Lower leg skin (tissue), 3 donors: Measurements from ENCODE around the gene SIN3B.

Experiments used
- POLR2A ChIP-seq, 2 donors: fragments of 450-650 bp; IDR thresholded peaks; one replicate each; pipeline ENCODE4 v1.6.1; 2016 to 2017; ENCODE audit warnings: antibody characterized with exemption in 2 of 2, mild to moderate bottlenecking in 1 of 2, moderate library complexity in 1 of 2
- TF ChIP-seq, protein P1 (sequence below), 3 donors: fragments of 450-650 bp; IDR thresholded peaks; one replicate each; pipeline ENCODE4 v1.5.1; 2016; ENCODE audit warnings: antibody characterized with exemption in 3 of 3, mild to moderate bottlenecking in 3 of 3, moderate library complexity in 2 of 3

DNA sequence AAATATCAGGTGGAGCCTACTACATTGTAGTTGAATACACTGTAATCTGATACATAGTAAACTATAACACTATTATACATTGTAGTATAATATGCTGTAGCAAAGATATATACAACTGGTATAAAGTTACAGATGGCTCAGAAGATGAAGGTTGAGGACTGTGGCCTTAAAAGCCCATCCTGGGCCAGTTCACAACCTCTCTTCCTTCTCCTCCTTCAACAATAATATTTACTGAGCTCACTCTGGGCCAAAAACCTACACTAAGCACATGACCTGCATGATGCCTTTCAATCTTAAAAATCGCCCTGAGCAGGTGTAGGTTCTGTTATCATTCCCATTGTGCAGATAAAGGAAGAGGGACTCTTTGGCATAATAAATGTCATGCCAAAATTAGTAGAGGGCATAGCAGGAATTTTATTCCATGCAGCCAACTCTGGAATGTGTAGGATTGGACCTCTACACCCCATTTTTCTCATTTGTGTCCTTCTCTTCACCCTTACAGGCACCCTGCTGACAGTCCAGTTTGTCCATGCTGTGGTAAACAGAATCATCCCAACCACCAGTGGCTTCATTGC is 14.6 kb upstream of the SIN3B start:
- TF ChIP-seq, protein P1, sequence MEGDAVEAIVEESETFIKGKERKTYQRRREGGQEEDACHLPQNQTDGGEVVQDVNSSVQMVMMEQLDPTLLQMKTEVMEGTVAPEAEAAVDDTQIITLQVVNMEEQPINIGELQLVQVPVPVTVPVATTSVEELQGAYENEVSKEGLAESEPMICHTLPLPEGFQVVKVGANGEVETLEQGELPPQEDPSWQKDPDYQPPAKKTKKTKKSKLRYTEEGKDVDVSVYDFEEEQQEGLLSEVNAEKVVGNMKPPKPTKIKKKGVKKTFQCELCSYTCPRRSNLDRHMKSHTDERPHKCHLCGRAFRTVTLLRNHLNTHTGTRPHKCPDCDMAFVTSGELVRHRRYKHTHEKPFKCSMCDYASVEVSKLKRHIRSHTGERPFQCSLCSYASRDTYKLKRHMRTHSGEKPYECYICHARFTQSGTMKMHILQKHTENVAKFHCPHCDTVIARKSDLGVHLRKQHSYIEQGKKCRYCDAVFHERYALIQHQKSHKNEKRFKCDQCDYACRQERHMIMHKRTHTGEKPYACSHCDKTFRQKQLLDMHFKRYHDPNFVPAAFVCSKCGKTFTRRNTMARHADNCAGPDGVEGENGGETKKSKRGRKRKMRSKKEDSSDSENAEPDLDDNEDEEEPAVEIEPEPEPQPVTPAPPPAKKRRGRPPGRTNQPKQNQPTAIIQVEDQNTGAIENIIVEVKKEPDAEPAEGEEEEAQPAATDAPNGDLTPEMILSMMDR (IDR thresholded peaks at IDR 0.05): no peak
- TF ChIP-seq POLR2A (IDR thresholded peaks at IDR 0.05): no peak
